Neural cell (in vitro differentiated cells): ENCODE data around the gene TLNRD1.

ENCODE experiments used
- EZH2 ChIP-seq: fragments of 200-600, 300-800 bp; shearing (Covaris generic), sonication (generic); IDR thresholded peaks from 2 replicates; pipeline ENCODE4 v1.6.1; 2014; ENCODE audit warnings: antibody characterized with exemption, low read length, borderline replicate concordance, mild to moderate bottlenecking; ENCODE audit not compliant: insufficient read depth, poor library complexity, severe bottlenecking
- RAD21 ChIP-seq: fragments of 450-650 bp; conservative IDR thresholded peaks from 2 replicates; pipeline ENCODE4 v1.6.1; 2014; ENCODE audit warnings: antibody characterized with exemption, mild to moderate bottlenecking, moderate library complexity
- TF ChIP-seq, protein P1 (sequence below): fragments of 450-650 bp; IDR thresholded peaks from 2 replicates; pipeline ENCODE4 v1.5.1; 2014; ENCODE audit warnings: antibody characterized with exemption, mild to moderate bottlenecking, moderate library complexity; ENCODE audit not compliant: poor library complexity, severe bottlenecking

DNA sequence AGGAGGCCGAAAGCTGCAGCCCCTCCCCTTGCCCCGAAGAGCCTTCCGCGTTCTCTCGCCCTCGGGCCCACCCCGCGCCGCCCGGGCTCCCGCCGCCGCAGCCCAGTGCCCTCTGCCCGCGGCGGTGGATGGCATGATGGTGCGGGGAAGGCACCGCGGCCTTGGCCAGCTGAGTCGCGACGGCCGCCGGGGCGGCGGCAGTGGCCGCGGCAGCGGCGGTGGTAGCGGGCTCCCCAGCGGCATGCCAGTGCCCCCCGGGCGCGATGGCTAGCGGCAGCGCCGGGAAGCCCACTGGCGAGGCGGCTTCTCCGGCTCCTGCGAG, 1.2 kb downstream of the TLNRD1 start:
- TF ChIP-seq, protein P1, sequence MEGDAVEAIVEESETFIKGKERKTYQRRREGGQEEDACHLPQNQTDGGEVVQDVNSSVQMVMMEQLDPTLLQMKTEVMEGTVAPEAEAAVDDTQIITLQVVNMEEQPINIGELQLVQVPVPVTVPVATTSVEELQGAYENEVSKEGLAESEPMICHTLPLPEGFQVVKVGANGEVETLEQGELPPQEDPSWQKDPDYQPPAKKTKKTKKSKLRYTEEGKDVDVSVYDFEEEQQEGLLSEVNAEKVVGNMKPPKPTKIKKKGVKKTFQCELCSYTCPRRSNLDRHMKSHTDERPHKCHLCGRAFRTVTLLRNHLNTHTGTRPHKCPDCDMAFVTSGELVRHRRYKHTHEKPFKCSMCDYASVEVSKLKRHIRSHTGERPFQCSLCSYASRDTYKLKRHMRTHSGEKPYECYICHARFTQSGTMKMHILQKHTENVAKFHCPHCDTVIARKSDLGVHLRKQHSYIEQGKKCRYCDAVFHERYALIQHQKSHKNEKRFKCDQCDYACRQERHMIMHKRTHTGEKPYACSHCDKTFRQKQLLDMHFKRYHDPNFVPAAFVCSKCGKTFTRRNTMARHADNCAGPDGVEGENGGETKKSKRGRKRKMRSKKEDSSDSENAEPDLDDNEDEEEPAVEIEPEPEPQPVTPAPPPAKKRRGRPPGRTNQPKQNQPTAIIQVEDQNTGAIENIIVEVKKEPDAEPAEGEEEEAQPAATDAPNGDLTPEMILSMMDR, result no peak
- no peak for TF ChIP-seq RAD21
- TF ChIP-seq EZH2, result no peak
